Muscle layer of colon (tissue), 2 donors: Measurements from ENCODE around the gene IL4I1.

Source experiments
- H3K27ac ChIP-seq: one replicate; pipeline ENCODE4 v1.7.0; 2013; ENCODE audit warnings: low read depth, mild to moderate bottlenecking, low read length, moderate library complexity
- H3K27me3 ChIP-seq, 2 donors: one replicate each; pipeline ENCODE4 v1.7.0; 2013; ENCODE audit warnings: low read length in 2 of 2, mild to moderate bottlenecking in 2 of 2; ENCODE audit not compliant: insufficient read depth in 2 of 2, control insufficient read depth in 1 of 2
- H3K36me3 ChIP-seq: one replicate; pipeline ENCODE4 v1.7.0; 2013; ENCODE audit warnings: mild to moderate bottlenecking, low read length; ENCODE audit not compliant: insufficient read depth
- H3K4me1 ChIP-seq: one replicate; pipeline ENCODE4 v1.7.0; 2013; ENCODE audit warnings: mild to moderate bottlenecking, low read length; ENCODE audit not compliant: insufficient read depth
- H3K4me3 ChIP-seq, 2 donors: one replicate each; pipeline ENCODE4 v1.7.0; 2013; ENCODE audit warnings: low read length in 2 of 2, low read depth in 1 of 2, mild to moderate bottlenecking in 1 of 2, moderate library complexity in 1 of 2
- H3K9ac ChIP-seq: one replicate; pipeline ENCODE4 v1.7.0; 2013; ENCODE audit warnings: low read length
- H3K9me3 ChIP-seq: one replicate; pipeline ENCODE4 v1.7.0; 2013; ENCODE audit warnings: mild to moderate bottlenecking, low read length
- donor health status: abdominal sarcoma.
- donor health status: Adenocarcinoma of cecum.

IL4I1 gene

DNA sequence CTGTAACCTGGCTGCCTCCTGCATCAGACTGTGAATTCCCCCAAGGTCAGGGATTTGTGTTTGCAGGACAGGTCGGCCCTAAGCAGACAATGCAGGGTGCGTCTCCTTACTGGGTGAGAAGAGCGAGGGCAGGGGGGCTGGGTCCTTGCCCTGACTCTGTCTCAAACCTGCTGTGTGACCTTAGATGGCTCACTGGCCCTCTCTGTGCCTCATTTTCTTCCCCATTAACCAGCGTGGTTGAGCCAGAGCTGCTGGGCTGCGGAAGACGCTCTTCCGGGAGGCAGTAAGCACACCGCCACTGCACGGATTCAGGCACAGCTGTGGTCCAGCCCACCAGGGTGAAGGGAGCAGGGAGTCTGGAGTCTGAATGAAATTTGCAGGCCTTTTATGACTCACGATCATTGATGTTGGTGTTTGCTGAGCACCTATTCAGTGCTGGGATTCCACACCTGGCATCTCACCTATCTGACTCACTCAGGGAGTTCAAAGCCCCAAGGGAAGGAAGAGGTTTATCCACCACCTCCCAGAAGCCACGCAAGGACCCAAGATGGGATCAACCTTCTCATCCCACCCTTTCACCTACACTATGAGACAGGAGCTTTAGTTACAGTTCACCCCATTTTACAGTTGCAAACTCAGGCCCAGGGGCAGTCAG is 22.1 kb downstream of the IL4I1 start:
- H3K9me3 ChIP-seq = no peaks in the 10 kb centered on the region
- H3K36me3 ChIP-seq = peaks cover 33% of the 10 kb centered on the region
- no peak overlapping the region for H3K27ac ChIP-seq
- H3K9ac ChIP-seq = no peak overlapping the region
- H3K4me3 ChIP-seq = no peak overlapping the region
- peaks cover 29% of the 10 kb centered on the region for H3K4me1 ChIP-seq
- H3K27me3 ChIP-seq = no peaks in the 10 kb centered on the region

DNA sequence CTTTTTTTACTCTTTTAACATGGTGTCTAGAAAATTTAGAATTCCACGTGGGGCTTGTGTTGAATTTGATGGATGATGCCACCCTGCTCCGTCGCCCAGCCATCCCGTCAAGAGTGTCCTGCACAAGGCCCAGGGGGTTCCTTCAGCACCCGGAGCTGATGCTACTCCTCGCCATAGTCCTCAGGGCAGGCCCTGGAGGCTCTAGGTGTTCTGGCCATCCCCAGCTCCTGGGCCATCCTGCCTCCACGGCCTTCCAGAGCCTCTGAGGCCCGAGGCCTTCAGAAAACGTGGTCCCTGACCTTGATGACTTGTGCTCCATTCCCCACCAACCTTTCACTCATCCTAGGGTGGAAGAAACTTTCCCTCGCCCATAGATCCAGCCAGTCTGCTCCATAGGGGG is 22.9 kb downstream of the IL4I1 start:
- H3K27me3 ChIP-seq = no peaks in the 10 kb centered on the region

DNA sequence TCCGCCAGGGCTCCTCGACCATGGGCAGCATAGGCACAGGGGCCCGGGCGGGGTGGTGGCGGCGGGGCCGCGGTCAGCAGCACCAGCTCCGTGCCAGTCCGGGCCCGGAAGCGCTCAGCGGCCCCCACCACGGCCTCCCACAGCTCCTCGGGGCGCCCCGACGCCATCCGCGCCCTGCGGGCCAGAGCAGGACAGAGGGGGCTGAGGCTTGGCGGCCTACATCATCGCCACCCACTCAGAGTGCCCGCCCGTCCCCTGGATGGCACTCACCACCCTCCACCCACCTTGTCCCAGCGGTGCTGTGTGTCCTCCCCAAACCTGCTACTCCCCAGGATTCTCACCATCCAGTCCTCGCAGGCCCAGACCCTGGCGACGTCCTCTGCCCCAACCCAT is 23.6 kb downstream of the IL4I1 start:
- peaks cover 21% of the 10 kb centered on the region for H3K36me3 ChIP-seq
- no peak overlapping the region for H3K9ac ChIP-seq
- H3K27me3 ChIP-seq = no peaks in the 10 kb centered on the region
- no peak overlapping the region for H3K4me3 ChIP-seq
- H3K4me1 ChIP-seq = peaks cover 27% of the 10 kb centered on the region
- no peaks in the 10 kb centered on the region for H3K9me3 ChIP-seq
- H3K27ac ChIP-seq = no peak overlapping the region

More for the DNA sequence above, 22.9 kb downstream of the IL4I1 start:
- no peaks in the 10 kb centered on the region for H3K9me3 ChIP-seq
- peak overlapping the region; percentile 42 for H3K27ac ChIP-seq
- H3K9ac ChIP-seq = no peak overlapping the region
- H3K4me3 ChIP-seq = no peak overlapping the region
- peaks cover 25% of the 10 kb centered on the region for H3K36me3 ChIP-seq
- H3K4me1 ChIP-seq = peaks cover 25% of the 10 kb centered on the region

DNA sequence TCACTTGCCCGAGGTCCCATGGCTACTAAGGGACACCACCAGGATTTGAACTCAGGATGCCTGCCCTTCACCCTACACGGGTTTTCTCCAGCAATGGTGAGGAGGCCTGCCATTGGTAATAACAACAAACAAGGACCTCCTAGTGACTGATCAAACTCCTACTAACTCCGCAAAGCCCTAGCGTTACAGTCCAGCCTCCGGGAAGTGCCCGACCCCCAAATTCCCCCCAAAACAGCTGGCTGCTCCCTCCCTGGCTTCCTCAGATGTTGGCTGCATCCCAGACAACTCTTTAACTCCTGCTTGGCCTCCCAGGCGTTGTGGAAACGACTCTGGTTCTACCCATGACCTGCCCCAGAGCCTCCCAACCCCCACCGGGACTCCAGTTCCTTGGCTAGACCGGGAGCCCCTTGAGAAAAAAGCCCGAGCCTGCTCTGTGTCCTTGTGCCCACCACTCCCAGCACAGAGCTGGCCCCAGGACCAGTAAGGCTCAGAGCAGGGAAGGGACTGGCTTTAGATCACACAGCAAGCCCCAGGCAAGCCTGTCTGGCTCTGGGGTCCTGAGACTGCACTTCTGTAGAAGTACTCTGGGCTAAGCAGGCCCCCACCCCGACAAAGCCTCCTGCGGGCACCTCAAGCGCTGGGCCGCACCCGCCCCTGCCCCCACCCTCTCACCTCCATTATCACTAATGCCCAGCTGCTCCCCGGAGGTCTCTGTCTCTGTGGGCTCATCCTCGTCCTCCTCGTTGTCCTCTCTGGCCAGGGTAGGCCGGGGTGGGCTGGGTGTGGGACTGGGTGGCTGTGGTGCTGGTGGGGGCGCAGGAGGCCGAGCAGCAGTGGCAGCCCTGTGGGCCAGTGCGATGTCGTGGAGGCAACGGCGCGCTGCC is 24.2 kb downstream of the IL4I1 start:
- no peaks in the 10 kb centered on the region for H3K9me3 ChIP-seq
- no peak overlapping the region for H3K9ac ChIP-seq
- H3K27me3 ChIP-seq = no peaks in the 10 kb centered on the region
- H3K4me1 ChIP-seq = peaks cover 27% of the 10 kb centered on the region
- peaks cover 21% of the 10 kb centered on the region for H3K36me3 ChIP-seq
- H3K4me3 ChIP-seq = no peak overlapping the region
- H3K27ac ChIP-seq = no peak overlapping the region

DNA sequence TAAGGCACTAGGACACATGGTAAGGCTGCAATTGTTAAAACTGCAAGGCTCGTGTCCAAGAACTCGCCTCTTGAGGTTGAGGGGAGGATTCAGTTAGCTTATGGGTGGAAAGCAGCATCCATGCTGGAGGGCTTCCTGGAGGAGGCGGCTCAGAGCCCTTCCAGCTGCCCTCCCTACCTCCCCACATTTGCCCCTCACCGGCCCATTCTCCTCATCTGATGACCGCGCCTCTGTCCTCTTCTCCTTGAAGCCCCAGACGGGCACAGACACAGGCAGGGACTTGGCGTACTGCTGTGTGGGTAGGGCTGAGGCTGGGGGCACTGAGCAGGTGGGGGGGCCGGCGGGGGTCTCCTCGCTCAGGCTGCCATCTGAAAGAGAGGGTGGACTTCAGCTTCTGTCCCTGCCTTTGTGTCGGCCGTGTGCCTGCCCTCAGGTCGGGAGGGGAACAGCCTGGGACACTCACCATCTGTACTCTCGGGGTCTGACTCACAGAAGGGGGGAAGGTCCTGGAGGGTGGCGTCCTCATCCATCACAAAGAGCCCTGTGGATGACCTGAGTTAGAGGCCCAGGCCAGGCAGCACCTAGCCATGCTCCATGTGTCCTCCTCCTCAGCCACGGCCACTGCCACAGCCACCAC is 25.2 kb downstream of the IL4I1 start:
- no peaks in the 10 kb centered on the region for H3K9me3 ChIP-seq
- H3K36me3 ChIP-seq = peaks cover 21% of the 10 kb centered on the region
- no peak overlapping the region for H3K9ac ChIP-seq
- peaks cover 31% of the 10 kb centered on the region for H3K4me1 ChIP-seq
- no peak overlapping the region for H3K4me3 ChIP-seq
- H3K27me3 ChIP-seq = no peaks in the 10 kb centered on the region
- H3K27ac ChIP-seq = no peak overlapping the region

DNA sequence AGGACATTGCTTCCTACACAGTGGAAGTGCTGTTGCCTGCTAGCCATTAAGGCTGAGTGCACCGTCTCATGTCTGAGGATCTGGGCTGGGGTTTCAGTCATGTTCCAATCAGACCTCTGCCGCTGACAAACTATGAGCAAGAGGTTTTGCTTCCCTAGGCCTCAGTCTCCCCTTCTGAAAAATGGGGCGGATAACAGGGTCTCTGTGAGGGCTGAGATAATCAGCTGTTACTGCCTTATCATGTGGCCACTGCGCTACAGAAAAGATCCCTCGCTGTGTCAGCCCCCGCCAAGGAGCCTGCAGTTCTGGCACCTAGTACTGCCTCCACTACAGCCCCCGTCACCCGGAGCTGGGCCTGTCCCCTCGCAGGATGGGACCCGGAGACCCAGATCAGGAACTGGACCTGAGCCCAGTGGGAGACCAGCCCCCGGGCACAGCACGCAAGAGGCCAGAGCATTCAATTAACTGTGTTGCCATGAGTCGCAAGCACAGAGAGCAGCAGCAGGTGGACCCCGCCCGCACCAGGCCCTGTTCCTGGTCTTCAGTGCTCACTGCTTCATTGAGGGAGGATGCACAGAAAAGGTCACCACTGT is 26.3 kb downstream of the IL4I1 start:
- peak overlapping the region; percentile 90 for H3K27ac ChIP-seq
- H3K4me1 ChIP-seq = peaks cover 38% of the 10 kb centered on the region
- peak overlapping the region; percentile 49 to 68 for H3K4me3 ChIP-seq
- H3K9me3 ChIP-seq = no peaks in the 10 kb centered on the region
- peak overlapping the region; percentile 68 for H3K9ac ChIP-seq
- peaks cover 21% of the 10 kb centered on the region for H3K36me3 ChIP-seq
- no peaks in the 10 kb centered on the region for H3K27me3 ChIP-seq

DNA sequence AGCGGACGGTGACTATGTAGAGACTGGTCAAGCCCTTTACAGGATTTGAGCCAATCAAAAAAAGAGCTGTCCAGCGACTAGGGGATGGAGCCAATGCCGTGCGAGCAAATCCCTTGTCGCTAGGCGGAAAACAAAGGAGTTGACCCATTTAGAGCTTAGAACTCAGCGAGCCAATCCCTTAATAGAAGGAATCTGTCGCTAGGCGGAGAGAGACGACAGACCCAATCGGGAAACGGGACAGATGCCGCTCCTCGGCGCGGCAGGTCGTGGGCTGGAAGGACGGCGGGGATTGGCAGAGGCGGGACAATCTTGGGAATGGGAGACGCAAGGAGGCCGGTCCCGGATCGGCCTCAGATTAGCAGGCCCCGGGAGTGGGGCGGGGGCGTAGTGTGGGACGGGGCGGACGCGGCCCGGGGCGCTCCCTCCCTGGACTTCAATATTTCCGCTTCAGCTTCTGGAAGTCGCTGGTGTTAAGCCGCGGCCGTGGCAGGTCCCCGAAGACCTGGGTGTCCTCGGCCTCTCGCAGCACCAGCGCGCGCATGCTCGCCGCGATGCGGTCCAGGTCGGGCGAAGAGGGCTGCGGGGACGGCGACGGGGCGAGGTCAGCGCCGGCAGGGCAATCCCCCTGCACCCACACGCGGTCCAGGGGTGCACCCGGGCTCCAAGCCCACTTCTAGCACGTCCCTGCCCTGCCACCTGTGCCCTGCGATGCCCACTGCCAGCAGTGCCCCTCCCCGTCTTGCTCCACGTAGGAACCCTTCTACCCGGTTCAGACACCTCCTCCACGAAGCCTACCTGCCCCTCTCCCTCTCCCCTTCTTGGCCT is 27.0 kb downstream of the IL4I1 start:
- Histone ChIP-seq H3K4me3 (peak overlapping the region; percentile 49 to 68), H3K9me3 (no peaks in the 10 kb centered on the region), H3K27me3 (no peaks in the 10 kb centered on the region), H3K9ac (peak overlapping the region; percentile 68), H3K27ac (peak overlapping the region; percentile 92), H3K36me3 (peaks cover 23% of the 10 kb centered on the region), H3K4me1 (peaks cover 42% of the 10 kb centered on the region)

DNA sequence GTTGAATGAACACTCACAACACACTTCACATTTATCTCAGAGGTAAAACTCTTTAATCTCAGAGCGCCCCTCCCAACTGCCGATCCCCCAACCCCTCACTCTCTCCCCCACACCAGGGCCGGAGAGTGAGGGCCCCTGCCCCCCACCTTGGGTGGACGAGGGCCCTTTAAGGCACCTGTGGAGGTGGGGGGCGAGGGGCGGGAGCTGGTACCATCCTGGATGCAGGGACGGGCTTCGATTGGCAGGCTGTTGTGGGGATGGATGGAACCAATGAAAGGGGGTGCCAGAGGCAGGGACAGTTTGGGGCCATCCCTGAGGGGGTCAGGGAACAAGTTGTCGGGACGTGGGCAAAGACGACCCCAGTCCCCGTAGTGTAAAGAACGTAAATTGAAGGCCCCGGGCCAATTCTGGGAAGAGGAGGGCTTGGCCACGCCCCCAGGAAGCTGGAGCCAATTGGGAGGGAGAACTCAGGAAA is 27.6 kb downstream of the IL4I1 start:
- peaks cover 26% of the 10 kb centered on the region for H3K36me3 ChIP-seq
- H3K9ac ChIP-seq = peak overlapping the region; percentile 68
- H3K4me1 ChIP-seq = peaks cover 42% of the 10 kb centered on the region
- H3K9me3 ChIP-seq = no peaks in the 10 kb centered on the region
- peak overlapping the region; percentile 25 to 61 for H3K4me3 ChIP-seq
- no peaks in the 10 kb centered on the region for H3K27me3 ChIP-seq
- H3K27ac ChIP-seq = peak overlapping the region; percentile 92

DNA sequence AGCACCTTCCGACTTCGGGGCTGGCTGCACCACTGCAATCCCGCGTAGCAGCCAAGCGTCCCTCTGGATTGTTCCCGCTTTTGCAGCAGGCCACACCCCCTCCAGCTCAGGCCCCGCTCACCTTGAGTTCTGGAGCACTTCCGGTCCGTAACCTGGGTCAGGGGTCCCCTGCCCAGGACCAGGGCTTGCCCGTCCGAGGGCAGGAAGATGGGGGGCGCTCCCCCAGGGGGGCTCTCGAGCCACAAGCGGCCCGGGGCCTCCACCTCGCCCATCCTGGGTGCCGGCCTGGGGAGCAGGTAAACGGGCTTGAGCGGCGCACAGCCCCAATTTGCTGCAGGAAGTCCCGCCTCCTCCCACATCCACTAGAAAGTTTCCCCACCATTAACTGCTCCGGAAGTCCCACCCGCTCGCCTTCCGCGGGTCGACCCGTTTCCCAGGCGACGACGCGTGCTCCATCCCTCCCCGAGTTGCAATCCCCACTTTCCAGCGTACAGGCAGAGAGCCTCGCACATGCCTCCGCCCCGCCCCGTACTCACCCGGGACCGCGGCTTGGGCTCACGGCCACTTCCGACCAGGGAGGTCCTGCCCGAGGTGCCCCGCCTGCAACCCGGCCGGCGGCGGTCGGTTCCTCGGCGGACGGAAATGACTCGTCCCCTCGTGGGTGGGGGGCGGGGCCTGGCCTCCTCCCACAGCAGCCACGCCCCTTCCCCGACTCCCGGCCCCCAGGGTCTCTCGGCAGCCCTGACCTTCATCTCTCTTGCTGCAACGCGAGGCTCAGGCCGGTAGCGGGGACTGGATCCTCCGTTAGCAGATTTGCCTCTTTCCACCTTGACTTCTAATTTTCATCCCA is 29.5 kb downstream of the IL4I1 start, which contains the start of gene PNKP:
Gene PNKP, minus strand, starts transcription at position 644 of the 850 bp plus-strand sequence. Its CDS starts 372 bp downstream, at position 272.
- Histone ChIP-seq H3K36me3 (peaks cover 31% of the 10 kb centered on the region), H3K27ac (peak within 1 kb of the TSS; percentile 98), H3K4me3 (peak within 1 kb of the TSS; percentile 65 to 91), H3K9me3 (no peaks in the 10 kb centered on the region), H3K27me3 (no peaks in the 10 kb centered on the region), H3K4me1 (peaks cover 42% of the 10 kb centered on the region), H3K9ac (peak within 1 kb of the TSS; percentile 76)

DNA sequence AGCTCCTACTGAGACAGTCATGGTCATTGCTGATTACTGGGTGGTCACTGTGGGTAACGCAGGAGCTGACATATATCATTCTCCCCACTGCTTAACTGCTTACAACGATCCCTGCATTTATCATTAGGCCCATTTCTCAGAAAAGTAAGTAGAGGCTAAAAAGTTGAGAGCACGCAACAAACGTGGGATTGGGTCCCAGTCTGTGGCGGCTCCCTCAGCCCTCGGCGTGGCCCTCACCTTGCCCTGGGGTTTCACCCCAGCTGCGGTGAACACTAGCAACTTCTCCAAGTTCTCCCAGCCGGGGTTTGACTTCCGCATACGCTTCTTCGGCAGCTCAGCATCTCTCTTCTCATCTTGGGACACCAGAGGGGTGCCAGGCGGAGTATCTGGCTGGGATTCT is 31.8 kb downstream of the IL4I1 start:
- peaks cover 19% of the 10 kb centered on the region for H3K36me3 ChIP-seq
- no peak overlapping the region for H3K27ac ChIP-seq
- H3K9me3 ChIP-seq = no peaks in the 10 kb centered on the region
- no peaks in the 10 kb centered on the region for H3K27me3 ChIP-seq
- H3K4me1 ChIP-seq = peaks cover 32% of the 10 kb centered on the region
- H3K4me3 ChIP-seq = no peak overlapping the region
- no peak overlapping the region for H3K9ac ChIP-seq
